AG04450 (cell line): ENCODE data around the gene GYG2. TPM values are rescaled to one million over a fixed set of nuclear protein-coding genes. Genes with fewer than 3 reads are reported as not detected.
"Not testable (repeated sequence)": the region's sequence is repeated elsewhere in the genome, so short reads cannot be mapped to it uniquely, and the experiment has no call there.

Experiments
- CTCF ChIA-PET: fragments of 300-600, 350-600 bp; formaldehyde crosslinking; extraction: SDS; loops from one replicate; lab custom pipeline; 2022; ENCODE audit warnings: antibody characterized with exemption, inconsistent platforms; lab: Charles Lee
- POLR2A ChIA-PET: fragments of 350-600 bp; formaldehyde crosslinking; extraction: SDS; loops from one replicate; lab custom pipeline; 2021; ENCODE audit warnings: antibody characterized with exemption, inconsistent platforms; lab: Yijun Ruan, JAX
- DNase-seq: peaks from one replicate; pipeline ENCODE4 v3.0.0-alpha.2; 2011; ENCODE audit warnings: low read depth, low spot score
- H3K27ac ChIP-seq: one replicate; pipeline ENCODE4 v1.5.1; 2012; ENCODE audit warnings: low read depth, low read length, control low read depth
- H3K27me3 ChIP-seq: one replicate; pipeline ENCODE4 v1.6.0; 2012; ENCODE audit warnings: low read length; ENCODE audit not compliant: control insufficient read depth, insufficient read depth
- H3K4me3 ChIP-seq: 2 replicates; pipeline ENCODE4 v1.5.1; 2011; ENCODE audit warnings: mild to moderate bottlenecking, low read depth, low read length, control low read depth
- H3K9me3 ChIP-seq: 2 replicates; pipeline ENCODE4 v1.5.1; 2012; ENCODE audit warnings: low read length; ENCODE audit not compliant: control insufficient read depth, insufficient read depth
- CTCF ChIP-seq: IDR thresholded peaks from 2 replicates; pipeline ENCODE4 v1.5.1; 2011; ENCODE audit warnings: low read depth, low read length, control low read depth, inconsistent platforms
- polyA minus RNA-seq: library from RNA; depleted of rRNA, polyadenylated mRNA; stranded (reverse); fragments of >200 nt; gene quantifications from 2 replicates; pipeline ENCODE4 v1.2.3, GENCODE V29; 2011; rRNA and poly(A)+ RNA removed
- polyA plus RNA-seq: library from polyadenylated mRNA; depleted of rRNA; stranded (reverse); fragments of >200 nt; gene quantifications from 2 replicates; pipeline ENCODE4 v1.2.3, GENCODE V29; 2011; rRNA removed

GYG2 gene
- polyA plus RNA-seq, result 19.6 and 20.6 TPM in 2 replicates
- polyA minus RNA-seq, result 34.0 and 52.8 TPM in 2 replicates

DNA sequence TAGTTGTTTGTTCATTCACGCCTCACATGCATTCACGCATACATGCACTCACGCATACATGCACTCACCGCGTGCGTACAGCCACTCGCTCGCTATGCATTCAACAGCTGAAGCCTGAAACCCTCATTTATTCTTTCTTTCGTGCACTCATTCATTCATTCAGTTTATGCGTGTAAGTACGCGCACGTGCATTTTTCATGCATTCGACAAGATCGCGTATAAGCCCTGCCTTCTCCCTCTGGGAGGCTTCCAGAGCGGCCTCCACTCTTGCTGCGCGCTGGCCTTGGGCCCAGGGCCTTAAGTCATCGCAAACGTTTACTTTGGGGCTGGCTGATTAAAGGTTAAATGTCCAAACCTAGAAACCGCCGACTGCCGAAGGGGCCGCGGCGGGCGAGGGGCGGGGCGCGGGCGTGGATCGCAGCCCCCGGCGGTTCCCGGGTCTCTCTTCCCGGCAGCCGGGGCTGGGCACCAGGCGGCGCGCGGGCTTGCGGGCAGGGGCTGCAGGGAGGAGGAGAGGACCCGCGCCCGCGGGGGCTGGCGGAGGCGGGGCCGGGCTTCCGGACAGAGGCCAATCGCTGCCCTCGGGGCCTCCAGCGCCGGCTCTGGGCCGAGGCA is at the start of gene GYG2:
Gene GYG2 (plus strand): TSS at position 587 of the 615 bp plus-strand sequence. CDS start 1,259 bp downstream, outside the sequence.
- no peak for TF ChIP-seq CTCF
- Histone ChIP-seq H3K9me3 (no peaks in the 10 kb centered on the region), H3K4me3 (peak within 1 kb of the TSS; percentile 56), H3K27ac (no peak within 1 kb of the TSS), H3K27me3 (no peaks in the 10 kb centered on the region)
- CTCF ChIA-PET, result no interaction called here
- no peak for DNase-seq
- POLR2A ChIA-PET, result no interaction called here

DNA sequence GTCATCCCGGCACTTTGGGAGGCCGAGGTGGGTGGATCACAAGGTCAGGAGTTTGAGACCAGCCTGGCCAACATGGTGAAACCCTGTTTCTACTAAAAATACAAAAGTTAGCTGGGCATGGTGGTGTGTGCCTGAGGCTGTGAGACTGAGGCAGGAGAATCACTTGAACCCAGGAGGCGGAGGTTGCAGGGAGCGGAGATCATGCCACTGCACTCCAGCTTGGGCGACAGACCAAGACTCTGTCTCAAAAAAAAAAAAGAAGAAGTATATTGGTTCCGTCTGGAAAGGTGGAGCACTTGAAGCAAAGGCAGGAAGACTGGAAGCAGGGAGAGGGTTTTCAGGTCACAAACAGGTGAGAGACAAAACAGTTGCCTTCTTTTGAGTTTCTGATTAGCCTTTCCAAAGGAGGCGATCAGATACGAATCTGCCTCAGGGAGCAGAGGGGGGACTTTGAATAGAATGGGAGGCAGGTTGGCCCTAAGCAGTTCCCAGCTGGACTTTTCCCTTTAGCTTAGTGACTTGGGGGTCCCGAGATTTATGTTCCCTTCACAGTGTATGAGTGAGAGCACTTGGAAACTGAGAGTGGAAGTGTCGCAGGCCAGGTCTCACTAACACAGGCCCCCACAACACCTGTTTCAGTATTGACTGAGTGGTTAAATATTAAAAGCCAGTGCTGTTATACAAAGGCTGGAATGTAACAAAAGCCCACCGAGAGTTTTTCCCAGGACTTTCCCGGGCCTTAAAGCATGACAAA is 48.1 kb upstream of the GYG2 start:
- H3K27ac ChIP-seq, POLR2A ChIA-PET, H3K27me3 ChIP-seq, DNase-seq, CTCF ChIA-PET, H3K9me3 ChIP-seq, H3K4me3 ChIP-seq: not testable (repeated sequence)

DNA sequence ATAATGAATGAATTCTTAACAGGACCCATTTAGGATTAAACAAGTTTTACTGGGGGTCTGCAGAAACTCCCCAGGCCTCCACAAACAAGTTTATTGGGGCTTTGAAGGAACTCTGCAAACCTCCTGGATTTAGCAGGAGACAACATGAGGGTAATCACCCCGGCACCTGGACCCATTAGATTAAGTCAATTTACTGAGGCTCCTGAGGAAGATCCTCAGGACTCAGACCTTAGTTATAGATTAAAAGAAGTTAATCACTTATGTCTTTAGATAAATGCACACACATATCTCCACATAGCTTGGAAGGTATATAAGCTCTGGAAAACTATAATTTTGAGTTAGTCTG is 47.5 kb upstream of the GYG2 start:
- POLR2A ChIA-PET, result no interaction called here
- DNase-seq, result no peak

GRCh38 chrX:2781698-2782097 is 47.0 kb upstream of the GYG2 start:
- TF ChIP-seq CTCF, result no peak
- H3K4me3 ChIP-seq, result no peak overlapping the region
- peaks cover 4% of the 10 kb centered on the region for H3K27me3 ChIP-seq
- ChIA-PET POLR2A (no interaction called here), CTCF (interaction anchor here (0.5 to 1.0 kb wide), 2 partner anchors 19 to 38 kb away, joined by 5 read pairs; no protein-coding TSS in a partner anchor)
- DNase-seq, result no peak
- H3K27ac ChIP-seq, result no peak overlapping the region
- H3K9me3 ChIP-seq, result no peaks in the 10 kb centered on the region

More for the DNA sequence above, 47.5 kb upstream of the GYG2 start:
- Histone ChIP-seq H3K9me3 (no peaks in the 10 kb centered on the region), H3K27ac (no peak overlapping the region), H3K4me3 (no peak overlapping the region), H3K27me3 (peaks cover 4% of the 10 kb centered on the region)
- no peak for TF ChIP-seq CTCF
- CTCF ChIA-PET, result interaction anchor here (0.5 to 1.0 kb wide), 2 partner anchors 20 to 38 kb away, joined by 5 read pairs; no protein-coding TSS in a partner anchor

DNA sequence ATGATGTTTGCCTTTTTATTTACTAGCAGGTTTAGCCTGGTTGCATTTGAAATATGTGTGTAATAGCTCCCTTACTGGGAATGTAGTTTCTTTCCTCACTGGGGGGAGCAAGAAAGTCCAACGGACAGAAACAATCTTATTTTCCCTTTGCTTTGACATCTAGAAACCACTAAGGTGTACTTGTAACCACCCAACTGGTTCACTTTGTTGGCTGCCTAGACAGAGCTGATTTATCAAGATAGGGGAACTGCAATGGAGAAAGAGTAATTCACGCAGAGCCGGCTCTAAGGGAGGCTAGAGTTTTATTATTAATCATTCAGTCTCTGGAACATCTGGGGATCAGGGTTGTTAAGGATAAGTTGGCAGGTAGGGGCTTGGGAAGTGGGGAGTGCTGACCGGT is 46.6 kb upstream of the GYG2 start:
- no peak overlapping the region for H3K4me3 ChIP-seq
- ChIA-PET POLR2A (no interaction called here), CTCF (interaction anchor here (1.0 kb wide), 1 partner anchor 38 kb away, joined by 5 read pairs; no protein-coding TSS in a partner anchor)
- no peak for DNase-seq
- H3K27me3 ChIP-seq, result peaks cover 4% of the 10 kb centered on the region
- H3K9me3 ChIP-seq, result no peaks in the 10 kb centered on the region
- TF ChIP-seq CTCF, result no peak
- no peak overlapping the region for H3K27ac ChIP-seq
